GM13977 (cell line): ENCODE results near the gene TAOK3.
"Not testable (repeated sequence)": the region's sequence is repeated elsewhere in the genome, so short reads cannot be mapped to it uniquely, and the experiment has no call there.

Experiments used
- DNase-seq: peaks from one replicate; pipeline ENCODE4 v3.0.0; 2012; ENCODE audit warnings: low spot score
- CTCF ChIP-seq: IDR thresholded peaks from 2 replicates; pipeline ENCODE4 v1.5.1; 2012; ENCODE audit warnings: mild to moderate bottlenecking, control low read depth; ENCODE audit not compliant: insufficient read depth; ENCODE audit errors: extremely low read depth, missing control alignments
- in situ Hi-C: fragments of 300-500 bp; cut with MboI; formaldehyde crosslinking; loops from one replicate; pipeline ENCODE4 v1.12.0; 2022; ENCODE audit warnings: low sequenced_read_pairs, low pct_unique_long_range_greater_than_20kb, mixed read lengths, inconsistent platforms; ENCODE audit not compliant: unreplicated experiment

Gene TAOK3

GRCh38 chr12:118372541-118373495, at the start of gene TAOK3:
Gene TAOK3 (minus strand): TSS chr12:118372907. CDS start chr12:118255567, 117,340 bp downstream.
- in situ Hi-C loops = no loop called here
- no peak for TF ChIP-seq CTCF

GRCh38 chr12:118420673-118421072, 48.0 kb upstream of the TAOK3 start:
- TF ChIP-seq CTCF = no peak
- no peak for DNase-seq
- in situ Hi-C loops = loop anchor here (25.0 kb wide), 2 partner anchors 417 to 617 kb away; no protein-coding TSS in a partner anchor

More at GRCh38 chr12:118372541-118373495, at the start of gene TAOK3:
- peak; percentile 98 for DNase-seq

- no peak for TF ChIP-seq CTCF
- in situ Hi-C loops = loop anchor here (25.0 kb wide), 2 partner anchors 419 to 619 kb away; no protein-coding TSS in a partner anchor
- DNase-seq = no peak
These were observed 45.8 kb upstream of the TAOK3 start for GRCh38 chr12:118418385-118419057.

GRCh38 chr12:118417942-118418341, 45.2 kb upstream of the TAOK3 start:
- in situ Hi-C loops = loop anchor here (25.0 kb wide), 2 partner anchors 419 to 619 kb away; no protein-coding TSS in a partner anchor
- no peak for DNase-seq
- TF ChIP-seq CTCF = no peak

- in situ Hi-C loops = loop anchor here (25.0 kb wide), 2 partner anchors 427 to 627 kb away; no protein-coding TSS in a partner anchor
- DNase-seq = no peak
- no peak for TF ChIP-seq CTCF
These were observed 37.1 kb upstream of the TAOK3 start for GRCh38 chr12:118409834-118410233.

GRCh38 chr12:118408241-118408640, 35.5 kb upstream of the TAOK3 start:
- not testable (repeated sequence) for DNase-seq

More at GRCh38 chr12:118408241-118408640, 35.5 kb upstream of the TAOK3 start:
- in situ Hi-C loops = loop anchor here (25.0 kb wide), 2 partner anchors 429 to 629 kb away; no protein-coding TSS in a partner anchor
